Loucy (cell line): ENCODE measurements around the gene PTPRK.

Experiments used
- CTCF ChIP-seq: fragments of 200-600 bp; sonication (generic); conservative IDR thresholded peaks from 2 replicates; pipeline ENCODE4 v1.5.1; 2014; ENCODE audit warnings: mild to moderate bottlenecking, antibody characterized with exemption, low read length
- EZH2phosphoT487 ChIP-seq: fragments of 200-600 bp; IDR thresholded peaks from 2 replicates; pipeline ENCODE4 v1.6.1; 2018; ENCODE audit warnings: antibody characterized with exemption, mild to moderate bottlenecking, moderate library complexity, borderline replicate concordance

GRCh38 chr6:128368213-128368944 lies 152.0 kb downstream of the PTPRK start:
- no peak for TF ChIP-seq CTCF
- no peak for TF ChIP-seq EZH2phosphoT487
